ENCODE measurements around the gene C17orf100. TPM values are rescaled to one million over a fixed set of nuclear protein-coding genes. Genes with fewer than 3 reads are reported as not detected.

C17orf100 gene
- polyA plus RNA-seq, 1 donor (not counting 4 experiments of a cell fraction or from before 2014, with no cell fraction given), result 0.49 TPM

GRCh38 chr17:6698004-6698403 is 46.4 kb downstream of the C17orf100 start:
- Histone ChIP-seq H3K36me3 (ENCODE audit: control insufficient read depth in 2 of 2, extremely low read depth in 1 of 2, insufficient read depth in 2 of 2, low read length in 2 of 2) (no peaks in the 10 kb centered on the region), H3K4me3 (ENCODE audit: control insufficient read depth in 2 of 3, extremely low read depth in 1 of 3, insufficient read depth in 2 of 3, low read depth in 1 of 3, low read length in 3 of 3) (no peak overlapping the region), H3K27ac (ENCODE audit: control insufficient read depth, insufficient read depth, low read length) (no peak overlapping the region), H3K9me3 (ENCODE audit: control insufficient read depth, low read depth, low read length) (no peaks in the 10 kb centered on the region), H3K27me3 (ENCODE audit: control insufficient read depth, extremely low read depth, insufficient read depth, low read length) (peaks cover 14% of the 10 kb centered on the region), H3K4me1 (ENCODE audit: control insufficient read depth, extremely low read depth, insufficient read depth, low read length) (no peaks in the 10 kb centered on the region), H3K4me2 (ENCODE audit: control insufficient read depth, extremely low read depth, insufficient read depth, low read depth, low read length) (no peak overlapping the region), H3K9me1 (ENCODE audit: control insufficient read depth, extremely low read depth, insufficient read depth, low read length) (no peaks in the 10 kb centered on the region), H3K79me2 (ENCODE audit: control insufficient read depth, insufficient read depth, low read length) (no peaks in the 10 kb centered on the region), H4K20me1 (ENCODE audit: control insufficient read depth, extremely low read depth, insufficient read depth, low read length) (no peaks in the 10 kb centered on the region), H2AFZ (ENCODE audit: control insufficient read depth, low read length) (no peak overlapping the region), H3K9ac (ENCODE audit: control insufficient read depth, extremely low read depth, insufficient read depth, low read length) (no peak overlapping the region)
- no peak for TF ChIP-seq CTCF (optimal IDR thresholded peaks at IDR 0.05 in 1 of 3, IDR thresholded peaks at IDR 0.05 in 1 of 3, conservative IDR thresholded peaks at IDR 0.05 in 1 of 3; ENCODE audit: extremely low read depth in 1 of 3, insufficient read depth in 2 of 3, low read length in 3 of 3)
- no peak for TF ChIP-seq EZH2 (IDR thresholded peaks at IDR 0.05; ENCODE audit: low read length)
- no peak for FAIRE-seq
- no peak for DNase-seq (ENCODE audit: low read depth, low spot score)
- dilution Hi-C loops (cut with MboI; ENCODE audit: extremely low pct_ligation_motif_present, low sequenced_read_pairs), result no loop called here

GRCh38 chr17:6699997-6700947 is 48.7 kb downstream of the C17orf100 start:
- no peak overlapping the region for H3K9ac ChIP-seq (ENCODE audit: control insufficient read depth, extremely low read depth, insufficient read depth, low read length)
- H3K27me3 ChIP-seq (ENCODE audit: control insufficient read depth, extremely low read depth, insufficient read depth, low read length), result peaks cover 19% of the 10 kb centered on the region
- H3K9me3 ChIP-seq (ENCODE audit: control insufficient read depth, low read depth, low read length), result no peaks in the 10 kb centered on the region
- H3K9me1 ChIP-seq (ENCODE audit: control insufficient read depth, extremely low read depth, insufficient read depth, low read length), result no peaks in the 10 kb centered on the region
- no peaks in the 10 kb centered on the region for H4K20me1 ChIP-seq (ENCODE audit: control insufficient read depth, extremely low read depth, insufficient read depth, low read length)
- no peak overlapping the region for H3K27ac ChIP-seq (ENCODE audit: control insufficient read depth, insufficient read depth, low read length)
- DNase-seq (ENCODE audit: low read depth, low spot score) (no peak), FAIRE-seq (no peak)
- dilution Hi-C loops (cut with MboI; ENCODE audit: extremely low pct_ligation_motif_present, low sequenced_read_pairs), result no loop called here
- TF ChIP-seq EZH2 (IDR thresholded peaks at IDR 0.05; ENCODE audit: low read length), result no peak
- no peak for TF ChIP-seq CTCF (optimal IDR thresholded peaks at IDR 0.05 in 1 of 3, IDR thresholded peaks at IDR 0.05 in 1 of 3, conservative IDR thresholded peaks at IDR 0.05 in 1 of 3; ENCODE audit: extremely low read depth in 1 of 3, insufficient read depth in 2 of 3, low read length in 3 of 3)
- no peaks in the 10 kb centered on the region for H3K4me1 ChIP-seq (ENCODE audit: control insufficient read depth, extremely low read depth, insufficient read depth, low read length)
- H3K4me2 ChIP-seq (ENCODE audit: control insufficient read depth, extremely low read depth, insufficient read depth, low read depth, low read length), result no peak overlapping the region
- H3K79me2 ChIP-seq (ENCODE audit: control insufficient read depth, insufficient read depth, low read length), result no peaks in the 10 kb centered on the region
- no peak overlapping the region for H2AFZ ChIP-seq (ENCODE audit: control insufficient read depth, low read length)
- no peak overlapping the region for H3K4me3 ChIP-seq (ENCODE audit: control insufficient read depth in 2 of 3, extremely low read depth in 1 of 3, insufficient read depth in 2 of 3, low read depth in 1 of 3, low read length in 3 of 3)
- H3K36me3 ChIP-seq (ENCODE audit: control insufficient read depth in 2 of 2, extremely low read depth in 1 of 2, insufficient read depth in 2 of 2, low read length in 2 of 2), result no peaks in the 10 kb centered on the region

All from keratinocyte (primary cell).